A673 (cell line): ENCODE data around the gene PLEKHO2.

Source experiments
- CTCF ChIP-seq: fragments of 300-800, 200-600 bp; sonication (generic); conservative IDR thresholded peaks from 2 replicates; pipeline ENCODE4 v1.5.1; 2017; ENCODE audit warnings: low read depth, mild to moderate bottlenecking, antibody characterized with exemption, low read length, moderate library complexity, mixed read lengths
- EZH2 ChIP-seq: fragments of 200-600 bp; sonication (generic); IDR thresholded peaks from 2 replicates; pipeline ENCODE4 v1.6.1; 2017; ENCODE audit warnings: borderline replicate concordance, low read depth, mild to moderate bottlenecking, mixed read lengths, antibody characterized with exemption, low read length; ENCODE audit not compliant: poor library complexity, severe bottlenecking

- TF ChIP-seq EZH2 (no peak), CTCF (no peak)
These were observed 19.6 kb downstream of the PLEKHO2 start for GRCh38 chr15:64861331-64861730.
